Ovary (tissue), 9 donors: Measurements from ENCODE around the gene HLA-G. TPM values are rescaled to one million over a fixed set of nuclear protein-coding genes. Genes with fewer than 3 reads are reported as not detected.

Source experiments
- DNase-seq, 5 donors: peaks; one replicate each; pipeline ENCODE4 v3.0.0-alpha.2; 2019 to 2020
- H3K27ac ChIP-seq, 2 donors: fragments of 200-600 bp; one replicate each; pipeline versions ENCODE4 v1.5.1 to v1.8.0; 2019 to 2022
- H3K27me3 ChIP-seq: fragments of 200-600 bp; one replicate; pipeline ENCODE4 v1.8.0; 2022
- H3K36me3 ChIP-seq: fragments of 200-600 bp; sonication (generic); one replicate; pipeline ENCODE4 v1.5.1; 2019
- H3K4me1 ChIP-seq: one replicate; pipeline ENCODE4 v1.8.1; 2013; ENCODE audit warnings: mild to moderate bottlenecking, moderate library complexity; ENCODE audit not compliant: insufficient read depth
- H3K4me3 ChIP-seq: fragments of 200-600 bp; sonication (generic); one replicate; pipeline ENCODE4 v1.5.1; 2017
- H3K9me3 ChIP-seq, 2 donors: fragments of 200-600 bp in 1 of 2; sonication (generic) in 1 of 2; one replicate each; pipeline versions ENCODE4 v1.5.1 to v1.8.1; 2013 to 2019; ENCODE audit warnings: mild to moderate bottlenecking in 1 of 2, moderate library complexity in 1 of 2
- CTCF ChIP-seq, 3 donors: fragments of 450-650 bp in 2 of 3; fragments of 200-600 bp in 1 of 3; IDR thresholded peaks; one replicate each; pipeline versions ENCODE4 v1.5.1 to v1.8.0; 2016 to 2022; ENCODE audit warnings: antibody characterized with exemption in 3 of 3, mild to moderate bottlenecking in 1 of 3
- EP300 ChIP-seq: sonication (generic); formaldehyde crosslinking; IDR thresholded peaks from one replicate; pipeline ENCODE4 v1.6.1; 2017; ENCODE audit warnings: antibody characterized with exemption
- POLR2A ChIP-seq: fragments of 450-650 bp; IDR thresholded peaks from one replicate; pipeline ENCODE4 v1.6.1; 2017; ENCODE audit warnings: antibody characterized with exemption, mild to moderate bottlenecking, moderate library complexity
- WGBS, 3 donors: extraction: QIAGEN DNeasy Blood & Tissue Kit in 1 of 3; methylation state at CpG; one replicate each; pipeline versions ENCODE4 v1.1.5 to v1.1.7; 2013 to 2017; 5-methylcytosine and 5-hydroxymethylcytosine counted together
- intact Hi-C, 4 donors: fragments of 100-400 bp; cut with DNase I; formaldehyde crosslinking; loops; one replicate each; pipeline versions ENCODE4 v1.11.0 to v1.15.1; 2022 to 2023
- polyA plus RNA-seq, 2 donors: library from polyadenylated mRNA; stranded (reverse); fragments of 200-250 nt in 1 of 2; fragments of 350-450 nt in 1 of 2; fragmentation: Illumina TruSeq in 1 of 2; extraction: RNeasy Lipid Tissue Mini Kit (QIAGEN cat#74804) in 1 of 2; gene quantifications; one replicate each; pipeline ENCODE4 v1.2.3, GENCODE V29; 2013 to 2014
- total RNA-seq, 7 donors: library from RNA; depleted of rRNA in 2 of 7; stranded (reverse); fragments of >200 nt in 2 of 7; fragmentation: NEBNext Ultra II Directional in 3 of 7; extraction: Animal tissue kit (Norgen Biotek cat#: 25700) in 3 of 7; gene quantifications; one replicate each; pipeline versions ENCODE4 v1.1.0 to v1.2.4, GENCODE V29; 2016 to 2023
- donor health status: DM: no; HTN: no; CAD: no; lungs with moderate emphysema.
- donor health status: DM: no; HTN: no; CAD: no.
- donor health status: Bipolar disorder and iron deficiency.
- donor health status: DM: yes; HTN: yes; CAD: no.
- donor health status: DM: no; HTN: no; CAD: no.
- donor health status: DM: yes; HTN: yes; CAD: no.

HLA-G gene
- total and polyA plus RNA-seq, 9 donors: 0.06 to 1.1 (median 0.24) TPM; not detected in 3

GRCh38 chr6:29864037-29864810 lies 36.6 kb downstream of the HLA-G start:
- Histone ChIP-seq H3K27me3 (no peaks in the 10 kb centered on the region), H3K4me3 (no peak overlapping the region), H3K36me3 (no peaks in the 10 kb centered on the region), H3K27ac (no peak overlapping the region), H3K9me3 (no peaks in the 10 kb centered on the region), H3K4me1 (no peaks in the 10 kb centered on the region)
- intact Hi-C loops: no loop called here
- DNase-seq: no peak
- no peak for TF ChIP-seq CTCF (IDR thresholded peaks at IDR 0.05)
- TF ChIP-seq POLR2A: no peak
- TF ChIP-seq EP300: no peak
- WGBS, 3 donors: 3 to 21% (median 9%) methylated on average over 17 to 24 of the region's 24 CpGs

- no peak for TF ChIP-seq EP300
- TF ChIP-seq POLR2A: no peak
- TF ChIP-seq CTCF (IDR thresholded peaks at IDR 0.05): no peak
- H3K27me3 ChIP-seq: no peaks in the 10 kb centered on the region
- H3K36me3 ChIP-seq: no peaks in the 10 kb centered on the region
- no peak for DNase-seq
- intact Hi-C loops: no loop called here
- 23 to 39% (median 24%) methylated on average over 1 of the region's 1 CpG for WGBS, 3 donors
- H3K27ac ChIP-seq: no peak overlapping the region
- H3K9me3 ChIP-seq: no peaks in the 10 kb centered on the region
- H3K4me1 ChIP-seq: no peaks in the 10 kb centered on the region
- no peak overlapping the region for H3K4me3 ChIP-seq
Observed at GRCh38 chr6:29865631-29866030, 38.0 kb downstream of the HLA-G start.

GRCh38 chr6:29870104-29870503 lies 42.5 kb downstream of the HLA-G start:
- no peak overlapping the region for H3K4me3 ChIP-seq
- DNase-seq: no peak
- TF ChIP-seq EP300: no peak
- TF ChIP-seq POLR2A: no peak
- TF ChIP-seq CTCF (IDR thresholded peaks at IDR 0.05): no peak
- no peaks in the 10 kb centered on the region for H3K9me3 ChIP-seq
- H3K36me3 ChIP-seq: no peaks in the 10 kb centered on the region
- no peaks in the 10 kb centered on the region for H3K27me3 ChIP-seq
- H3K4me1 ChIP-seq: no peaks in the 10 kb centered on the region
- WGBS, 3 donors: 60 to 93% (median 79%) methylated on average over 2 of the region's 2 CpGs
- intact Hi-C loops: no loop called here
- H3K27ac ChIP-seq: no peak overlapping the region

- no peak for DNase-seq
- no peaks in the 10 kb centered on the region for H3K36me3 ChIP-seq
- no peaks in the 10 kb centered on the region for H3K27me3 ChIP-seq
- no peaks in the 10 kb centered on the region for H3K4me1 ChIP-seq
- no peak overlapping the region for H3K4me3 ChIP-seq
- TF ChIP-seq CTCF (IDR thresholded peaks at IDR 0.05) (no peak), EP300 (no peak), POLR2A (no peak)
- no peaks in the 10 kb centered on the region for H3K9me3 ChIP-seq
- WGBS, 3 donors: 62 to 94% (median 83%) methylated on average over 3 of the region's 3 CpGs
- intact Hi-C loops: no loop called here
- H3K27ac ChIP-seq: no peak overlapping the region
Observed at GRCh38 chr6:29872791-29873190, 45.2 kb downstream of the HLA-G start.
